ENCODE results near the gene MELK. TPM values are rescaled to one million over a fixed set of nuclear protein-coding genes. Genes with fewer than 3 reads are reported as not detected.

Gene MELK
- total and polyA plus RNA-seq, 2 of the 4 experiments (the other 2 are of a cell fraction): 20.8 to 27.4 TPM

GRCh38 chr9:36598273-36598672 is 25.6 kb downstream of the MELK start:
- H2AFZ ChIP-seq (replicated peaks; ENCODE audit: low read length, poor library complexity): no peak overlapping the region
- no CpG with 5 or more reads among the region's 1 CpG for WGBS, 2 experiments (ENCODE audit: extremely low coverage in 2 of 2, insufficient read length in 1 of 2)
- peaks cover 9% of the 10 kb centered on the region for H3K4me1 ChIP-seq (ENCODE audit: control insufficient read depth, insufficient read depth, low read length)
- no peak overlapping the region for H4K91ac ChIP-seq (ENCODE audit: insufficient read depth, low read depth, low read length)
- dilution Hi-C loops (cut with HindIII; ENCODE audit: low sequenced_read_pairs, unreplicated experiment): no loop called here
- no peak overlapping the region for H2BK120ac ChIP-seq (ENCODE audit: low read depth, low read length)
- H4K8ac ChIP-seq (ENCODE audit: low read depth in 2 of 2, low read length in 2 of 2): no peak overlapping the region
- ChIA-PET POLR2A (ENCODE audit: unreplicated experiment) (no interaction called here), CTCF (interaction anchor here (0.7 to 1.7 kb wide), 5 partner anchors 8 to 131 kb away, joined by 3 to 6 read pairs (median 4); no protein-coding TSS in a partner anchor)
- no peak for TF ChIP-seq CEBPB (IDR thresholded peaks at IDR 0.05; ENCODE audit: low read depth, low read length)
- no peak for TF ChIP-seq RAD21 (IDR thresholded peaks at IDR 0.05; ENCODE audit: low read length)
- TF ChIP-seq BHLHE40 (IDR thresholded peaks at IDR 0.05; ENCODE audit: low read depth, low read length): no peak
- TF ChIP-seq NFE2L2 (IDR thresholded peaks at IDR 0.05; ENCODE audit: low read depth, low read length): no peak
- no peak for TF ChIP-seq MAZ (IDR thresholded peaks at IDR 0.05; ENCODE audit: borderline replicate concordance, low read depth, low read length)
- no peak for TF ChIP-seq MXI1 (IDR thresholded peaks at IDR 0.05; ENCODE audit: borderline replicate concordance, low read depth, low read length)
- no peak for TF ChIP-seq MAFK (IDR thresholded peaks at IDR 0.05; ENCODE audit: low read depth, low read length)
- TF ChIP-seq ELK1 (IDR thresholded peaks at IDR 0.05; ENCODE audit: borderline replicate concordance, low read depth, low read length): no peak
- TF ChIP-seq RFX5 (IDR thresholded peaks at IDR 0.05; ENCODE audit: low read depth, low read length): no peak
- no peak for TF ChIP-seq FOS (IDR thresholded peaks at IDR 0.05; ENCODE audit: low read depth, low read length)
- TF ChIP-seq RCOR1 (IDR thresholded peaks at IDR 0.05; ENCODE audit: insufficient replicate concordance, low read length): no peak
- no peak for TF ChIP-seq SMC3 (IDR thresholded peaks at IDR 0.05; ENCODE audit: low read depth, low read length)
- TF ChIP-seq USF2 (IDR thresholded peaks at IDR 0.05; ENCODE audit: low read depth, low read length): no peak
- TF ChIP-seq CHD1 (IDR thresholded peaks at IDR 0.05; ENCODE audit: low read depth, low read length): no peak
- no peak for TF ChIP-seq CTCF (conservative IDR thresholded peaks at IDR 0.05; ENCODE audit: low read depth, low read length)
- TF ChIP-seq POLR2A (IDR thresholded peaks at IDR 0.05; ENCODE audit: low read depth, low read length): no peak
- H3K4ac ChIP-seq (ENCODE audit: low read depth, low read length): 0 out of 2 replicates have a peak overlapping the region, but pooled peaks have one; percentile 9
- no peak overlapping the region for H3K18ac ChIP-seq (ENCODE audit: low read depth, low read length)
- H3K4me2 ChIP-seq (ENCODE audit: low read depth, low read length): 0 out of 2 replicates have a peak overlapping the region, but pooled peaks have one; percentile 32
- no peak overlapping the region for H2AK9ac ChIP-seq (replicated peaks; ENCODE audit: low read depth, low read length, poor library complexity)
- peaks cover 26 to 46% of the 10 kb centered on the region in 2 experiments for H3K79me1 ChIP-seq (ENCODE audit: low read depth in 1 of 2, low read length in 2 of 2)
- no peak overlapping the region for H4K5ac ChIP-seq (ENCODE audit: low read depth, low read length)
- H3K27me3 ChIP-seq (ENCODE audit: control insufficient read depth, insufficient read depth, low read length): no peaks in the 10 kb centered on the region
- no peaks in the 10 kb centered on the region for H3K9me1 ChIP-seq (ENCODE audit: insufficient read depth, low read length)
- peak overlapping the region; percentile 47; the same call in 1 of the 2 replicates for H3K27ac ChIP-seq (ENCODE audit: insufficient read depth, low read length)
- no peak overlapping the region for H3K14ac ChIP-seq (replicated peaks; ENCODE audit: low read depth, low read length)
- intact Hi-C loops (cut with micrococcal nuclease): no loop called here
- no peak overlapping the region for H2BK15ac ChIP-seq (ENCODE audit: low read depth, low read length)
- no TSS peak for BruUV-seq (replicated peaks)
- H2BK20ac ChIP-seq (ENCODE audit: low read depth, low read length): no peak overlapping the region
- H3K9me3 ChIP-seq (ENCODE audit: control insufficient read depth, insufficient read depth, low read length): no peaks in the 10 kb centered on the region
- H2AK5ac ChIP-seq (ENCODE audit: low read depth, low read length): no peak overlapping the region
- in situ Hi-C loops (cut with MboI; ENCODE audit: low sequenced_read_pairs): no loop called here
- H3K36me3 ChIP-seq (ENCODE audit: control insufficient read depth, insufficient read depth, low read length): peaks cover 3% of the 10 kb centered on the region; the same call in 1 of the 2 replicates
- peak; percentile 58 for ATAC-seq (ENCODE audit: low read depth)
- H3K23ac ChIP-seq (ENCODE audit: low read depth, low read length): no peak overlapping the region
- no peaks in the 10 kb centered on the region; the same call in 1 of the 2 replicates for H4K20me1 ChIP-seq (ENCODE audit: insufficient read depth, low read length)
- no peak overlapping the region for H3K56ac ChIP-seq (ENCODE audit: extremely low read depth, insufficient read depth, low read length)
- no peak overlapping the region for H2BK5ac ChIP-seq (ENCODE audit: low read depth, low read length, poor library complexity, severe bottlenecking)
- no peak overlapping the region for H3K9ac ChIP-seq (ENCODE audit: low read depth, low read length)
- peak; percentile 57 for DNase-seq
- no peak overlapping the region for H3K4me3 ChIP-seq (ENCODE audit: insufficient read depth, low read depth, low read length)
